ENCODE data around the gene FNDC3B.

The FNDC3B gene

GRCh38 chr3:172190980-172191379 is 151.6 kb downstream of the FNDC3B start:
- TF ChIP-seq CTCF (IDR thresholded peaks at IDR 0.05) = no peak

DNA sequence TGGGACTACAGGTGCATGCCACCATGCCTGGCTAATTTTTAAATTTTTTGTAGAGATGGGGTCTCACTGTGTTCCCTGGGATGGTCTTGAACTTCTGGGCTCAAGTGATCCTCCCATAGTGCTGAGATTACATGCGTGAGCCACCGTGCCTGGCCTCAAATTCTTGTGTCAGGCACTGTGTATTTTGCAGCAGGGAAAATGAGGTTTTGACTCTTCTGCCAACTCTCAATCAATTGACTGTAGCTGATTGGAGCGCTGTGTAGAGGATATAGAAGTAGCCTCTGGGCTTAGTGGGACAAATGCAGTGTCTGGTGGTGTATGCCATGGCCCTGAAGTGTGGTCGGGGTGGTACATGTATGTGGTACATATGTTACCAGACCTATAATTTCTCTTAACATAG is 152.3 kb downstream of the FNDC3B start:
- TF ChIP-seq CTCF (IDR thresholded peaks at IDR 0.05) = no peak

- no peak for TF ChIP-seq CTCF (IDR thresholded peaks at IDR 0.05)
Measured at GRCh38 chr3:172192830-172193415, 153.5 kb downstream of the FNDC3B start.

- no peak for TF ChIP-seq CTCF (IDR thresholded peaks at IDR 0.05)
Measured at GRCh38 chr3:172193436-172193835, 154.1 kb downstream of the FNDC3B start.

GRCh38 chr3:172194702-172195406 is 155.5 kb downstream of the FNDC3B start:
- no peak for TF ChIP-seq CTCF (IDR thresholded peaks at IDR 0.05)

DNA sequence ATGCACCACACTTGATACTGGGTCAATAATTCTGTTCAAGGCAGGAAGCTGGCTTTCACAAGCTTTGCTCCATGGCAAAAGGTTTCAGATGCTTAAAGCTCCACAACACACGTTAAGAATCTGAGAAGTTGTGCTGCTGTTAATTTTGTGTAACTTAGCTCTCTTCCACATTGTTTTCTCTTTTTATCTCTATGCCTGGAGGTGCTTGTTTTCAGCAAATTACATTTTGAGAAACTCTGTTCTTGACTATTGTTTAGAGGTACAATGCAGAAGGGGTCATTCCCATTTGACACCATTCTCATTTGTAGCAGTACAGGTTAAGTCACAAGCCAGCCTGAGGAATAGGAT is 156.0 kb downstream of the FNDC3B start:
- no peak for TF ChIP-seq CTCF (IDR thresholded peaks at IDR 0.05)

DNA sequence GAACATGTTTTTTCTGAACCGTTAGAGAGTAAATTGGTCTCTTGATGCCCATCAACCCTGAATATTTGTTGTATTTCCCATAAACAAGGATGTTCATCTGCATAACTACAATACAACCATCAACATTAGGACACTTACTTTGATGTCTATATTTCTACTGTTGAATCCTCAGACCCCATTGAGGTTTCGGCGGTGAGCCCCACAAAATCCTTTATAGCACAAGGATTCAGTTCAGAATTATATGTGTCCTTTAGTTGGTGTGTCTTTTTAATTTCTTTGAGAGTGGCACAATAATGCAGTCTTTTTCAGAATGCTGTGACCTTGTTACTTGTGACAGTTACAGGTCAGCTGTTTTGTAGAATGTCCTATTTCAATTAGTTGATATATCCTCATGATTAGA is 158.0 kb downstream of the FNDC3B start:
- TF ChIP-seq CTCF (IDR thresholded peaks at IDR 0.05) = no peak

Measured in LNCAP (cell line).